ENCODE results near the gene DHRS1. TPM values are rescaled to one million over a fixed set of nuclear protein-coding genes. Genes with fewer than 3 reads are reported as not detected.
A peak's percentile ranks its signal among the peaks of the same experiment; 100 is the strongest.

Gene DHRS1
- total and polyA plus RNA-seq, 9 of the 15 experiments (the other 6 are each of a cell fraction or from before 2014, with no cell fraction given): 7.3 to 33.6 (median 13.3) TPM

DNA sequence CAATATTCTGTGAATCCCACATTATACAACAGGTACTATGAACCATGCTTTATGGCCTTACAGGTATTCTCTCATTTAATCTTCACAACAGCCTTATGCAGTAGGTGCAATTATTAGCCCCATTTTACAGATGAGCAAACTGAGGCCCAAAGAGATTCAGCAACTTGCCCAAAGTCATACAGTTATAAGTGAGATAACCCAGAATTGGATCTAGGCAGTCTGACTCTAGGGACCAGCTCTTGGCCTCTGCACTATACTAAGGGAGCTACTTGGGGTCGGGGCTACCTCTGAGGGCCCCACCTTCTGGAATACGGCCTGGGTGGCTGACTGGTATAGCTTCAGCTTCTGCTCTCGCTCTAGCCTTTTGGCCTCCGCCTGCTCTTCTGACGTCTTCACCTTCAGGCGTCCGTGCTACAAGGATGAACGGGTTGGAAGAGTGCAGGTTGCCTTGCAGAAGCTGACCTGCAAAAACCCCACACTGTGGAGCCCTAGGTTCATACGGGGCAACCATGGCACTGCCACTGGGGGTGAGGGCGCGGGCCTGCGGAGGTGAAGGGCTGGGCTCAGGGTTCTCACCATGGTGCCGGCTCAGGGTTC is 28.9 kb downstream of the DHRS1 start (continued):
- TF ChIP-seq, protein P1, sequence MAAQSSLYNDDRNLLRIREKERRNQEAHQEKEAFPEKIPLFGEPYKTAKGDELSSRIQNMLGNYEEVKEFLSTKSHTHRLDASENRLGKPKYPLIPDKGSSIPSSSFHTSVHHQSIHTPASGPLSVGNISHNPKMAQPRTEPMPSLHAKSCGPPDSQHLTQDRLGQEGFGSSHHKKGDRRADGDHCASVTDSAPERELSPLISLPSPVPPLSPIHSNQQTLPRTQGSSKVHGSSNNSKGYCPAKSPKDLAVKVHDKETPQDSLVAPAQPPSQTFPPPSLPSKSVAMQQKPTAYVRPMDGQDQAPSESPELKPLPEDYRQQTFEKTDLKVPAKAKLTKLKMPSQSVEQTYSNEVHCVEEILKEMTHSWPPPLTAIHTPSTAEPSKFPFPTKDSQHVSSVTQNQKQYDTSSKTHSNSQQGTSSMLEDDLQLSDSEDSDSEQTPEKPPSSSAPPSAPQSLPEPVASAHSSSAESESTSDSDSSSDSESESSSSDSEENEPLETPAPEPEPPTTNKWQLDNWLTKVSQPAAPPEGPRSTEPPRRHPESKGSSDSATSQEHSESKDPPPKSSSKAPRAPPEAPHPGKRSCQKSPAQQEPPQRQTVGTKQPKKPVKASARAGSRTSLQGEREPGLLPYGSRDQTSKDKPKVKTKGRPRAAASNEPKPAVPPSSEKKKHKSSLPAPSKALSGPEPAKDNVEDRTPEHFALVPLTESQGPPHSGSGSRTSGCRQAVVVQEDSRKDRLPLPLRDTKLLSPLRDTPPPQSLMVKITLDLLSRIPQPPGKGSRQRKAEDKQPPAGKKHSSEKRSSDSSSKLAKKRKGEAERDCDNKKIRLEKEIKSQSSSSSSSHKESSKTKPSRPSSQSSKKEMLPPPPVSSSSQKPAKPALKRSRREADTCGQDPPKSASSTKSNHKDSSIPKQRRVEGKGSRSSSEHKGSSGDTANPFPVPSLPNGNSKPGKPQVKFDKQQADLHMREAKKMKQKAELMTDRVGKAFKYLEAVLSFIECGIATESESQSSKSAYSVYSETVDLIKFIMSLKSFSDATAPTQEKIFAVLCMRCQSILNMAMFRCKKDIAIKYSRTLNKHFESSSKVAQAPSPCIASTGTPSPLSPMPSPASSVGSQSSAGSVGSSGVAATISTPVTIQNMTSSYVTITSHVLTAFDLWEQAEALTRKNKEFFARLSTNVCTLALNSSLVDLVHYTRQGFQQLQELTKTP (IDR thresholded peaks at IDR 0.05; ENCODE audit: low read depth in 1 of 2, partially characterized antibody in 2 of 2): no peak
- TF ChIP-seq, protein P2, sequence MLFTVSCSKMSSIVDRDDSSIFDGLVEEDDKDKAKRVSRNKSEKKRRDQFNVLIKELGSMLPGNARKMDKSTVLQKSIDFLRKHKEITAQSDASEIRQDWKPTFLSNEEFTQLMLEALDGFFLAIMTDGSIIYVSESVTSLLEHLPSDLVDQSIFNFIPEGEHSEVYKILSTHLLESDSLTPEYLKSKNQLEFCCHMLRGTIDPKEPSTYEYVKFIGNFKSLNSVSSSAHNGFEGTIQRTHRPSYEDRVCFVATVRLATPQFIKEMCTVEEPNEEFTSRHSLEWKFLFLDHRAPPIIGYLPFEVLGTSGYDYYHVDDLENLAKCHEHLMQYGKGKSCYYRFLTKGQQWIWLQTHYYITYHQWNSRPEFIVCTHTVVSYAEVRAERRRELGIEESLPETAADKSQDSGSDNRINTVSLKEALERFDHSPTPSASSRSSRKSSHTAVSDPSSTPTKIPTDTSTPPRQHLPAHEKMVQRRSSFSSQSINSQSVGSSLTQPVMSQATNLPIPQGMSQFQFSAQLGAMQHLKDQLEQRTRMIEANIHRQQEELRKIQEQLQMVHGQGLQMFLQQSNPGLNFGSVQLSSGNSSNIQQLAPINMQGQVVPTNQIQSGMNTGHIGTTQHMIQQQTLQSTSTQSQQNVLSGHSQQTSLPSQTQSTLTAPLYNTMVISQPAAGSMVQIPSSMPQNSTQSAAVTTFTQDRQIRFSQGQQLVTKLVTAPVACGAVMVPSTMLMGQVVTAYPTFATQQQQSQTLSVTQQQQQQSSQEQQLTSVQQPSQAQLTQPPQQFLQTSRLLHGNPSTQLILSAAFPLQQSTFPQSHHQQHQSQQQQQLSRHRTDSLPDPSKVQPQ (CRISPR knock-in tag; IDR thresholded peaks at IDR 0.05; ENCODE audit: borderline replicate concordance): no peak
- TF ChIP-seq HDAC2 (IDR thresholded peaks at IDR 0.05) (peak; percentile 86), ELF2 (CRISPR knock-in tag; IDR thresholded peaks at IDR 0.05) (no peak), E2F3 (CRISPR knock-in tag; IDR thresholded peaks at IDR 0.05) (no peak), PHF20 (IDR thresholded peaks at IDR 0.05; ENCODE audit: partially characterized antibody) (peak; percentile 27), BRCA1 (IDR thresholded peaks at IDR 0.05) (no peak), BRCA1 (CRISPR knock-in tag; IDR thresholded peaks at IDR 0.05) (no peak), RCOR1 (IDR thresholded peaks at IDR 0.05; ENCODE audit: borderline replicate concordance in 1 of 2, low read depth in 2 of 2, low read length in 2 of 2) (peak; percentile 65 to 80; a peak in 3 of 4 replicates), RBM25 (IDR thresholded peaks at IDR 0.05; ENCODE audit: low read depth, low read length, severe bottlenecking) (peak; percentile 99), C11orf30 (IDR thresholded peaks at IDR 0.05; ENCODE audit: low read depth) (no peak), TRIM28 (IDR thresholded peaks at IDR 0.05) (no peak), ZBED1 (IDR thresholded peaks at IDR 0.05) (no peak)
- TF ChIP-seq, protein P3, sequence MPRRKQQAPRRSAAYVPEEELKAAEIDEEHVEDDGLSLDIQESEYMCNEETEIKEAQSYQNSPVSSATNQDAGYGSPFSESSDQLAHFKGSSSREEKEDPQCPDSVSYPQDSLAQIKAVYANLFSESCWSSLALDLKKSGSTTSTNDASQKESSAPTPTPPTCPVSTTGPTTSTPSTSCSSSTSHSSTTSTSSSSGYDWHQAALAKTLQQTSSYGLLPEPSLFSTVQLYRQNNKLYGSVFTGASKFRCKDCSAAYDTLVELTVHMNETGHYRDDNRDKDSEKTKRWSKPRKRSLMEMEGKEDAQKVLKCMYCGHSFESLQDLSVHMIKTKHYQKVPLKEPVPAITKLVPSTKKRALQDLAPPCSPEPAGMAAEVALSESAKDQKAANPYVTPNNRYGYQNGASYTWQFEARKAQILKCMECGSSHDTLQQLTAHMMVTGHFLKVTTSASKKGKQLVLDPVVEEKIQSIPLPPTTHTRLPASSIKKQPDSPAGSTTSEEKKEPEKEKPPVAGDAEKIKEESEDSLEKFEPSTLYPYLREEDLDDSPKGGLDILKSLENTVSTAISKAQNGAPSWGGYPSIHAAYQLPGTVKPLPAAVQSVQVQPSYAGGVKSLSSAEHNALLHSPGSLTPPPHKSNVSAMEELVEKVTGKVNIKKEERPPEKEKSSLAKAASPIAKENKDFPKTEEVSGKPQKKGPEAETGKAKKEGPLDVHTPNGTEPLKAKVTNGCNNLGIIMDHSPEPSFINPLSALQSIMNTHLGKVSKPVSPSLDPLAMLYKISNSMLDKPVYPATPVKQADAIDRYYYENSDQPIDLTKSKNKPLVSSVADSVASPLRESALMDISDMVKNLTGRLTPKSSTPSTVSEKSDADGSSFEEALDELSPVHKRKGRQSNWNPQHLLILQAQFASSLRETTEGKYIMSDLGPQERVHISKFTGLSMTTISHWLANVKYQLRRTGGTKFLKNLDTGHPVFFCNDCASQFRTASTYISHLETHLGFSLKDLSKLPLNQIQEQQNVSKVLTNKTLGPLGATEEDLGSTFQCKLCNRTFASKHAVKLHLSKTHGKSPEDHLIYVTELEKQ (CRISPR knock-in tag; IDR thresholded peaks at IDR 0.05): no peak

Data from K562 (cell line).